Measurements from ENCODE around the gene FAM221B.

GRCh38 chr9:35790025-35790384 lies 38.5 kb downstream of the FAM221B start:
- TF ChIP-seq CTCF (IDR thresholded peaks at IDR 0.05): no peak
- TF ChIP-seq POLR2AphosphoS5 (IDR thresholded peaks at IDR 0.05): no peak
- no peak for TF ChIP-seq POLR2A (IDR thresholded peaks at IDR 0.05)

Data from stomach (tissue), 4 donors.